SK-N-SH (cell line): ENCODE results near the gene RELCH.

Experiments used
- CTCF ChIP-seq: fragments of 200-600 bp; sonication (generic); IDR thresholded peaks from 2 replicates; pipeline ENCODE4 v1.6.1; 2017; ENCODE audit warnings: antibody characterized with exemption, mild to moderate bottlenecking, moderate library complexity
- EP300 ChIP-seq, 2 experiments: IDR thresholded peaks; 2 replicates each; pipeline versions ENCODE4 v1.4.0 to v1.6.1; 2012; ENCODE audit warnings: borderline replicate concordance in 1 of 2, low read depth in 1 of 2, low read length in 1 of 2
- POLR2AphosphoS5 ChIP-seq: IDR thresholded peaks from 2 replicates; pipeline ENCODE4 v1.6.1; 2012; ENCODE audit warnings: low read depth, low read length
- YY1 ChIP-seq: IDR thresholded peaks from 2 replicates; pipeline ENCODE4 v1.4.0; 2012; ENCODE audit warnings: low read depth, mild to moderate bottlenecking
- TF ChIP-seq, protein P1 (sequence below): IDR thresholded peaks from 2 replicates; pipeline ENCODE4 v1.4.0; 2012; ENCODE audit warnings: low read depth

- TF ChIP-seq EP300 (IDR thresholded peaks at IDR 0.05; ENCODE audit: borderline replicate concordance in 1 of 2, low read depth in 1 of 2, low read length in 1 of 2) (no peak), YY1 (no peak), CTCF (no peak), POLR2AphosphoS5 (no peak)
- TF ChIP-seq, protein P1, sequence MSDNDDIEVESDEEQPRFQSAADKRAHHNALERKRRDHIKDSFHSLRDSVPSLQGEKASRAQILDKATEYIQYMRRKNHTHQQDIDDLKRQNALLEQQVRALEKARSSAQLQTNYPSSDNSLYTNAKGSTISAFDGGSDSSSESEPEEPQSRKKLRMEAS = no peak
Observed at GRCh38 chr18:62294073-62294472, 107.0 kb downstream of the RELCH start.
